NCI-H524 treated with DMSO at 0.1 percent for 48 hours (cell line): ENCODE results near the gene PSMD7.
"Not testable (repeated sequence)": the region's sequence is repeated elsewhere in the genome, so short reads cannot be mapped to it uniquely, and the experiment has no call there.

Source experiments
- DNase-seq: peaks from one replicate; lab custom pipeline; 2025; lab: John Stamatoyannopoulos, UW

PSMD7 gene

GRCh38 chr16:74297145-74297665 lies 591 bp downstream of the PSMD7 start:
- DNase-seq: no peak

- DNase-seq: no peak
Observed at GRCh38 chr16:74298104-74298503, 1.5 kb downstream of the PSMD7 start.

GRCh38 chr16:74302341-74302740 lies 5.7 kb downstream of the PSMD7 start:
- DNase-seq: no peak

- no peak for DNase-seq
Observed at GRCh38 chr16:74304164-74304834, 7.7 kb downstream of the PSMD7 start.

GRCh38 chr16:74304835-74305176 lies 8.2 kb downstream of the PSMD7 start:
- no peak for DNase-seq

- DNase-seq: no peak
Observed at GRCh38 chr16:74305281-74305680, 8.7 kb downstream of the PSMD7 start.

GRCh38 chr16:74305978-74306784 lies 9.6 kb downstream of the PSMD7 start:
- no peak for DNase-seq

GRCh38 chr16:74307383-74307782 lies 10.8 kb downstream of the PSMD7 start:
- no peak for DNase-seq

GRCh38 chr16:74309789-74310781 lies 13.5 kb downstream of the PSMD7 start:
- no peak for DNase-seq

GRCh38 chr16:74315059-74315458 lies 18.4 kb downstream of the PSMD7 start:
- DNase-seq: no peak

GRCh38 chr16:74320707-74321106 lies 24.1 kb downstream of the PSMD7 start:
- DNase-seq: no peak

- no peak for DNase-seq
Observed at GRCh38 chr16:74321356-74321755, 24.7 kb downstream of the PSMD7 start.

- DNase-seq: no peak
Observed at GRCh38 chr16:74322301-74322710, 25.7 kb downstream of the PSMD7 start.

GRCh38 chr16:74324777-74325176 lies 28.2 kb downstream of the PSMD7 start:
- not testable (repeated sequence) for DNase-seq

GRCh38 chr16:74325641-74326040 lies 29.0 kb downstream of the PSMD7 start:
- no peak for DNase-seq

GRCh38 chr16:74328346-74328745 lies 31.7 kb downstream of the PSMD7 start:
- not testable (repeated sequence) for DNase-seq

GRCh38 chr16:74332469-74332868 lies 35.9 kb downstream of the PSMD7 start:
- DNase-seq: not testable (repeated sequence)

GRCh38 chr16:74337506-74337905 lies 40.9 kb downstream of the PSMD7 start:
- DNase-seq: not testable (repeated sequence)

- not testable (repeated sequence) for DNase-seq
Observed at GRCh38 chr16:74339226-74339625, 42.6 kb downstream of the PSMD7 start.

GRCh38 chr16:74353038-74353437 lies 56.4 kb downstream of the PSMD7 start:
- not testable (repeated sequence) for DNase-seq
